ENCODE results near the gene FBXL17. TPM values are rescaled to one million over a fixed set of nuclear protein-coding genes. Genes with fewer than 3 reads are reported as not detected.
"Not testable (repeated sequence)": the region's sequence is repeated elsewhere in the genome, so short reads cannot be mapped to it uniquely, and the experiment has no call there.

The FBXL17 gene
- polyA plus RNA-seq, 2 of the 4 experiments (the other 2 are of a cell fraction) = 8.7 to 9.1 TPM

DNA sequence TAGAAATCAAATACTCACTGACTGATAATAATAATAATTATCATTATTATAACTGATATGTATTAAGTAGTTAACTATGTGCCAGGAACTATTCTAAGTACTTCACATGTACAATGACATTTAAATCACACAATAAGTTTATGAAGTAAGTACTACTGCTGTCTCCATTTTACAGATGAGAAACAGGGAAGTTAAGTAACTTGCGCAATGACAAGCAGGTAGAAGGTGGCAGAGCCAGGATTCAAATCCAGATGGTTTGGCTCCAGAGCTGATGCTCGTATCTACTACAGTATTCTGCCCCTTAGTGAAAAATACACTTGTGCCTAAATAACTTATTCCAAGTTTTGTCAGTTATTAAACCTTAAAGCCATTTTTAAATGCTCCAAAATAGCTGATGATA lies 217.3 kb downstream of the FBXL17 start:
- POLR2A ChIA-PET = no interaction called here
- DNase-seq (ENCODE audit: low read depth in 1 of 2, low spot score in 1 of 2) = no peak
- FAIRE-seq = no peak
- ATAC-seq = no peak
- no peak overlapping the region for H3K4me2 ChIP-seq
- TF ChIP-seq RFX5 (IDR thresholded peaks at IDR 0.05) (no peak), CEBPB (IDR thresholded peaks at IDR 0.05) (peak; percentile 25 to 58; a peak in 2 of 4 replicates)
- WGBS (ENCODE audit: missing lambda C conversion rate) = 79% methylated on average over 2 of the region's 2 CpGs
- no peaks in the 10 kb centered on the region for H3K9me3 ChIP-seq
- no peak overlapping the region for H3K4me3 ChIP-seq
- CTCF ChIA-PET = no interaction called here
- no peak overlapping the region for H3K27ac ChIP-seq
- H3K4me1 ChIP-seq = no peaks in the 10 kb centered on the region

DNA sequence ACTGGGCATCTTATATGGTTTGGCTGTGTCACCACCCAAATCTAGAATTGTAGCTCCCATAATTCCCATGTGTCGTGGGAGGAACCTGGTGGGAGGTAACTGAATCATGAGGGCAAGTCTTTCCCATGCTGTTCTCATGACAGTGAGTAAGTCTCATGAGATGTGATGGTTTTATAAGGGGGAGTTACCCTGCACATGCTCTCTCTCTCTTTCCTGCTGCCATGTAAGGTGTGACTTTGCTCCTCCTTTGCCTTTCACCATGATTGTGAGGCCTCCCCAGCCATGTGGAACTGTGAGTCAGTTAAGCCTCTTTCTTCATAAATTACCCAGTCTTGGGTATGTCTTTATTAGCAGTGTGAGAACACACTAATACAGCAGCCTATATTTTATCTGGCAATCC lies 229.0 kb downstream of the FBXL17 start:
- H3K4me1 ChIP-seq; CTCF ChIA-PET; POLR2A ChIA-PET; ATAC-seq; H3K9me3 ChIP-seq; H3K4me3 ChIP-seq; FAIRE-seq; H3K27ac ChIP-seq; DNase-seq (ENCODE audit: low read depth in 1 of 2, low spot score in 1 of 2); H3K4me2 ChIP-seq: not testable (repeated sequence)
- WGBS (ENCODE audit: missing lambda C conversion rate) = 89% methylated on average over 1 of the region's 1 CpG

DNA sequence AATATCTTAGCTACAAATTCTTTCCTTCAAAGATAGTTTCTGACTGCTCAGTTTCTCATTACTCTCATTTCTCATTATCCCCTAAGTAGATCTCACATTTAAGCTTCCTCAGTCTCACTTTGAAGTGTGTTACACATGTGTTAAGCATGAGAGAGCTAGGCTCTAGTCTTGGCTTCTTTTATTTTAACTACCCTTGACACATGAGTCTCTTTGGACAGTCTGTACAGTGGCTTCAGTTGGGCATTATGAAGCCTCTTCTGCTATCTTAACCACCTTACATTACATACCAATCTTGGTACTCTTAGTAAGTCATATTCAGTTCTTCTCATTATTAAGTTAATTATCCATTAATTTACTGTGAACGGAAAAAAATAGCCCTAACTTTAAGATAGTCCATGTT lies 232.5 kb downstream of the FBXL17 start:
- no peak for FAIRE-seq

DNA sequence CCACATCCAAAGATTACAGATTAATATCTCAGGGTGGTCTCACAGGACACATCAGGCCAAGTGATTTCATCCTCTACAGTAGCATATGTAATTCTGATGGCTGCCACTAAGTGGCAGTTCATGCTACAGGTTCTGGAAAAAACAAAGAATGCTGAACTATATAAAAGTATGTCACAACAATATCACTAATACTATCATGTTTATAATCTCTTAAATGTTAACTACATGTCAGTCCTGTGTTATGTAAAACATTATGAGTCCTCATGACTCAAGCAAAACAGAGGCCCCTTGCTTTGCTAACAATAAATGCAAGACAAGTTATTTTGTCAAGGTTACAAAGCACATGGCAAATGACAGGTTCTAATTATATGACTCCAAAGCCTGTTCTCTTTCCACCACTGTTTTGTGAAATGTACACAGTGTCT lies 233.2 kb downstream of the FBXL17 start:
- ATAC-seq (peak; percentile 82 to 86; a peak in 5 of 6 replicates), FAIRE-seq (peak; percentile 96), DNase-seq (ENCODE audit: low read depth in 1 of 2, low spot score in 1 of 2) (peak; percentile 5 to 24)
- TF ChIP-seq SREBF2 (IDR thresholded peaks at IDR 0.05) (no peak), MAZ (IDR thresholded peaks at IDR 0.05; ENCODE audit: borderline replicate concordance, low read depth, low read length) (no peak), EHF (CRISPR knock-in tag; IDR thresholded peaks at IDR 0.05) (no peak), POLR2A (IDR thresholded peaks at IDR 0.05; ENCODE audit: low read length) (no peak), MAFK (IDR thresholded peaks at IDR 0.05; ENCODE audit: partially characterized antibody) (peak; percentile 9), CEBPB (IDR thresholded peaks at IDR 0.05) (no peak), RAD21 (conservative IDR thresholded peaks at IDR 0.05 in 1 of 2, IDR thresholded peaks at IDR 0.05 in 1 of 2) (peak; percentile 41 to 57; a peak in 4 of 5 replicates), JUN (IDR thresholded peaks at IDR 0.05) (no peak), FOSB (CRISPR knock-in tag; IDR thresholded peaks at IDR 0.05) (no peak), FOXS1 (CRISPR knock-in tag; IDR thresholded peaks at IDR 0.05) (no peak), ZFP36 (IDR thresholded peaks at IDR 0.05; ENCODE audit: borderline replicate concordance, partially characterized antibody) (no peak), SMC3 (IDR thresholded peaks at IDR 0.05) (peak; percentile 46; the same call in 2 of the 3 replicates), ZC3H11A (IDR thresholded peaks at IDR 0.05) (no peak), CBX8 (IDR thresholded peaks at IDR 0.05) (no peak)
- TF ChIP-seq, protein P1, sequence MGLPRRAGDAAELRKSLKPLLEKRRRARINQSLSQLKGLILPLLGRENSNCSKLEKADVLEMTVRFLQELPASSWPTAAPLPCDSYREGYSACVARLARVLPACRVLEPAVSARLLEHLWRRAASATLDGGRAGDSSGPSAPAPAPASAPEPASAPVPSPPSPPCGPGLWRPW (IDR thresholded peaks at IDR 0.05) = no peak
- TF ChIP-seq, protein P2, sequence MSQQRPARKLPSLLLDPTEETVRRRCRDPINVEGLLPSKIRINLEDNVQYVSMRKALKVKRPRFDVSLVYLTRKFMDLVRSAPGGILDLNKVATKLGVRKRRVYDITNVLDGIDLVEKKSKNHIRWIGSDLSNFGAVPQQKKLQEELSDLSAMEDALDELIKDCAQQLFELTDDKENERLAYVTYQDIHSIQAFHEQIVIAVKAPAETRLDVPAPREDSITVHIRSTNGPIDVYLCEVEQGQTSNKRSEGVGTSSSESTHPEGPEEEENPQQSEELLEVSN (IDR thresholded peaks at IDR 0.05; ENCODE audit: borderline replicate concordance, low read depth) = no peak
- TF ChIP-seq, protein P3, sequence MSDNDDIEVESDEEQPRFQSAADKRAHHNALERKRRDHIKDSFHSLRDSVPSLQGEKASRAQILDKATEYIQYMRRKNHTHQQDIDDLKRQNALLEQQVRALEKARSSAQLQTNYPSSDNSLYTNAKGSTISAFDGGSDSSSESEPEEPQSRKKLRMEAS (IDR thresholded peaks at IDR 0.05) = no peak
- TF ChIP-seq, protein P4, sequence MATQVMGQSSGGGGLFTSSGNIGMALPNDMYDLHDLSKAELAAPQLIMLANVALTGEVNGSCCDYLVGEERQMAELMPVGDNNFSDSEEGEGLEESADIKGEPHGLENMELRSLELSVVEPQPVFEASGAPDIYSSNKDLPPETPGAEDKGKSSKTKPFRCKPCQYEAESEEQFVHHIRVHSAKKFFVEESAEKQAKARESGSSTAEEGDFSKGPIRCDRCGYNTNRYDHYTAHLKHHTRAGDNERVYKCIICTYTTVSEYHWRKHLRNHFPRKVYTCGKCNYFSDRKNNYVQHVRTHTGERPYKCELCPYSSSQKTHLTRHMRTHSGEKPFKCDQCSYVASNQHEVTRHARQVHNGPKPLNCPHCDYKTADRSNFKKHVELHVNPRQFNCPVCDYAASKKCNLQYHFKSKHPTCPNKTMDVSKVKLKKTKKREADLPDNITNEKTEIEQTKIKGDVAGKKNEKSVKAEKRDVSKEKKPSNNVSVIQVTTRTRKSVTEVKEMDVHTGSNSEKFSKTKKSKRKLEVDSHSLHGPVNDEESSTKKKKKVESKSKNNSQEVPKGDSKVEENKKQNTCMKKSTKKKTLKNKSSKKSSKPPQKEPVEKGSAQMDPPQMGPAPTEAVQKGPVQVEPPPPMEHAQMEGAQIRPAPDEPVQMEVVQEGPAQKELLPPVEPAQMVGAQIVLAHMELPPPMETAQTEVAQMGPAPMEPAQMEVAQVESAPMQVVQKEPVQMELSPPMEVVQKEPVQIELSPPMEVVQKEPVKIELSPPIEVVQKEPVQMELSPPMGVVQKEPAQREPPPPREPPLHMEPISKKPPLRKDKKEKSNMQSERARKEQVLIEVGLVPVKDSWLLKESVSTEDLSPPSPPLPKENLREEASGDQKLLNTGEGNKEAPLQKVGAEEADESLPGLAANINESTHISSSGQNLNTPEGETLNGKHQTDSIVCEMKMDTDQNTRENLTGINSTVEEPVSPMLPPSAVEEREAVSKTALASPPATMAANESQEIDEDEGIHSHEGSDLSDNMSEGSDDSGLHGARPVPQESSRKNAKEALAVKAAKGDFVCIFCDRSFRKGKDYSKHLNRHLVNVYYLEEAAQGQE (IDR thresholded peaks at IDR 0.05) = no peak
- TF ChIP-seq, protein P5, sequence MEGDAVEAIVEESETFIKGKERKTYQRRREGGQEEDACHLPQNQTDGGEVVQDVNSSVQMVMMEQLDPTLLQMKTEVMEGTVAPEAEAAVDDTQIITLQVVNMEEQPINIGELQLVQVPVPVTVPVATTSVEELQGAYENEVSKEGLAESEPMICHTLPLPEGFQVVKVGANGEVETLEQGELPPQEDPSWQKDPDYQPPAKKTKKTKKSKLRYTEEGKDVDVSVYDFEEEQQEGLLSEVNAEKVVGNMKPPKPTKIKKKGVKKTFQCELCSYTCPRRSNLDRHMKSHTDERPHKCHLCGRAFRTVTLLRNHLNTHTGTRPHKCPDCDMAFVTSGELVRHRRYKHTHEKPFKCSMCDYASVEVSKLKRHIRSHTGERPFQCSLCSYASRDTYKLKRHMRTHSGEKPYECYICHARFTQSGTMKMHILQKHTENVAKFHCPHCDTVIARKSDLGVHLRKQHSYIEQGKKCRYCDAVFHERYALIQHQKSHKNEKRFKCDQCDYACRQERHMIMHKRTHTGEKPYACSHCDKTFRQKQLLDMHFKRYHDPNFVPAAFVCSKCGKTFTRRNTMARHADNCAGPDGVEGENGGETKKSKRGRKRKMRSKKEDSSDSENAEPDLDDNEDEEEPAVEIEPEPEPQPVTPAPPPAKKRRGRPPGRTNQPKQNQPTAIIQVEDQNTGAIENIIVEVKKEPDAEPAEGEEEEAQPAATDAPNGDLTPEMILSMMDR (IDR thresholded peaks at IDR 0.05) = peak; percentile 51
- TF ChIP-seq, protein P6, sequence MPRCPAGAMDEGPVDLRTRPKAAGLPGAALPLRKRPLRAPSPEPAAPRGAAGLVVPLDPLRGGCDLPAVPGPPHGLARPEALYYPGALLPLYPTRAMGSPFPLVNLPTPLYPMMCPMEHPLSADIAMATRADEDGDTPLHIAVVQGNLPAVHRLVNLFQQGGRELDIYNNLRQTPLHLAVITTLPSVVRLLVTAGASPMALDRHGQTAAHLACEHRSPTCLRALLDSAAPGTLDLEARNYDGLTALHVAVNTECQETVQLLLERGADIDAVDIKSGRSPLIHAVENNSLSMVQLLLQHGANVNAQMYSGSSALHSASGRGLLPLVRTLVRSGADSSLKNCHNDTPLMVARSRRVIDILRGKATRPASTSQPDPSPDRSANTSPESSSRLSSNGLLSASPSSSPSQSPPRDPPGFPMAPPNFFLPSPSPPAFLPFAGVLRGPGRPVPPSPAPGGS (IDR thresholded peaks at IDR 0.05) = no peak
- Histone ChIP-seq H3K4me1 (0 out of 3 replicates have a peak, but pooled peaks cover 4% of the 10 kb centered on the region), H3K9me3 (no peaks in the 10 kb centered on the region), H3K4me2 (no peak overlapping the region), H3K27ac (no peak overlapping the region), H3K4me3 (no peak overlapping the region)
- ChIA-PET POLR2A (no interaction called here), CTCF (interaction anchor here (1.9 kb wide), 1 partner anchor 197 kb away, joined by 4 read pairs; no protein-coding TSS in a partner anchor)

More for the DNA sequence above, 232.5 kb downstream of the FBXL17 start:
- no peaks in the 10 kb centered on the region for H3K9me3 ChIP-seq
- DNase-seq (ENCODE audit: low read depth in 1 of 2, low spot score in 1 of 2) = no peak
- H3K4me2 ChIP-seq = no peak overlapping the region
- no peak for ATAC-seq
- 85% methylated on average over 1 of the region's 1 CpG for WGBS (ENCODE audit: missing lambda C conversion rate)
- TF ChIP-seq ZC3H11A (IDR thresholded peaks at IDR 0.05) (no peak), HDAC2 (IDR thresholded peaks at IDR 0.05) (no peak), RARB (CRISPR knock-in tag; IDR thresholded peaks at IDR 0.05) (no peak), SMC3 (IDR thresholded peaks at IDR 0.05) (no peak)
- H3K27ac ChIP-seq = no peak overlapping the region
- ChIA-PET CTCF (interaction anchor here (0.9 to 1.9 kb wide), 2 partner anchors 111 to 196 kb away, joined by 3 to 4 read pairs; no protein-coding TSS in a partner anchor), POLR2A (no interaction called here)
- H3K4me1 ChIP-seq = no peaks in the 10 kb centered on the region
- H3K4me3 ChIP-seq = no peak overlapping the region

All from A549 (cell line).